Astrocyte of the spinal cord (primary cell): ENCODE results near the gene CDNF.

ENCODE experiments used
- DNase-seq: peaks from one replicate; pipeline ENCODE4 v3.0.0; 2011; ENCODE audit warnings: low read depth, low spot score
- H3K4me3 ChIP-seq: 2 replicates; pipeline ENCODE4 v1.5.1; 2011; ENCODE audit warnings: low read depth, mild to moderate bottlenecking, low read length, moderate library complexity
- CTCF ChIP-seq: IDR thresholded peaks from 2 replicates; pipeline ENCODE4 v1.5.1; 2012; ENCODE audit warnings: low read depth, mild to moderate bottlenecking, low read length, inconsistent platforms
- in situ Hi-C: cut with HindIII; loops from 2 replicates; pipeline ENCODE4 v1.10.0; 2017; ENCODE audit warnings: low sequenced_read_pairs

CDNF gene

GRCh38 chr10:14837757-14838581 lies at the start of gene CDNF, which contains the start of the genes HSPA14 and MSANTD7:
Gene CDNF, minus strand, starts transcription at chr10:14838037. Its CDS starts 91 bp downstream, at chr10:14837946.
Gene HSPA14, plus strand, starts transcription at chr10:14838306. Its CDS starts 97 bp downstream, at chr10:14838403.
Gene MSANTD7, plus strand, starts transcription at chr10:14838306. Its CDS starts 3,979 bp downstream, at chr10:14842285.
- in situ Hi-C loops, result no loop called here
- no peak for TF ChIP-seq CTCF
- H3K4me3 ChIP-seq, result peak within 1 kb of the TSS; percentile 77
- peak; percentile 100 for DNase-seq

DNA sequence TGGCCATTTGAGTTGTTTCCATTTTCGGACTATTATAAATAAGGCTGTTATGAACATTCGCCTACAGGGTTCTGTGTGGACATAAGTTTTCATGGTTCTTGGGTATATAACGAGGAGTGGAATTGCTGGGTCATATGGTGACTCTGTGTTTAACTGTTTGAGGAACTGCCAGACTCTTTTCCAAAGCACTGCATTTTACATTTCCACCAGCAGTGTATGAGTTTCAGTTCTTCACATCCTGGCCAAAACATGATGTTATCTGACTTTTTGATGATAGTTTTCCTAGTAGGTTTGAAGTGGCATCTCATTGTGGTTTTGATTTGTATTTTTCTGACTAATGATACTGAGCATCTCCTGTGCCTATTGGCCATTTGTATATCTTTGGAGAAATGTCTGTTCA lies 46.2 kb upstream of the CDNF start:
- no peak for DNase-seq
- in situ Hi-C loops, result no loop called here
- H3K4me3 ChIP-seq, result no peak overlapping the region
- TF ChIP-seq CTCF, result no peak

DNA sequence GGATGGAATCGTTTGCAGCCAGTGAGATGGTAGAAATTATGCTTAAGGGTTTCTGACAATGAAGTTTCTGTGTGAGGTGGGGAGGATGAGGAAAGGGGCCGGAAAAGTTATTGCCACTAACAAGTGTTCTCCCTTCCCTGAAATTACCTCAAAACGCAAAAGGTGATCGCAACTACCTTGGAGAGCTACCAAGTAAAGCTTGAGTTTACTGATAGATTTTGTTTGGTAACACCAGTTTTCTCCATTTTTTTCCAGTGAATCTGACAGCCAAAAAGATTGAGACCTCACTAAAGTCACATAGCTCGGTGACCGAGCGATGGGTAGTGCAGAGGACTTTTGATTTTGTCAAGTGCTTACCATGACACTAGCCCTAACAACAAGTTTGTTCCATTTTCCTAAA lies 42.4 kb upstream of the CDNF start:
- no peak for TF ChIP-seq CTCF
- no peak for DNase-seq
- in situ Hi-C loops, result no loop called here
- peak overlapping the region; percentile 64 for H3K4me3 ChIP-seq

DNA sequence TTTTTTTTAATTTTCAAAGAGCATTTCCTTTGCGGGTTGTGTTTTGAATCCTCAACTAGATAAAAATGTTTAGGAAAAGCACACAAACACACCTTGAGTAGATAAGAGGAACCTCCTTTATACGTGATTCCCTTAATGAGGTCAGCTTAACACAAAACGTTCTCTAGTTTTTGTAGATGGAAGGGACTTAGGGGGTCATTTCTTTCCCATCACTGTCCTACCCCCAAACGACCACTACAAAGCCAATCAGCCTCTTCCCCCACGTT lies 42.0 kb upstream of the CDNF start:
- in situ Hi-C loops, result no loop called here
- DNase-seq, result no peak
- TF ChIP-seq CTCF, result no peak
- peak overlapping the region; percentile 64 for H3K4me3 ChIP-seq

DNA sequence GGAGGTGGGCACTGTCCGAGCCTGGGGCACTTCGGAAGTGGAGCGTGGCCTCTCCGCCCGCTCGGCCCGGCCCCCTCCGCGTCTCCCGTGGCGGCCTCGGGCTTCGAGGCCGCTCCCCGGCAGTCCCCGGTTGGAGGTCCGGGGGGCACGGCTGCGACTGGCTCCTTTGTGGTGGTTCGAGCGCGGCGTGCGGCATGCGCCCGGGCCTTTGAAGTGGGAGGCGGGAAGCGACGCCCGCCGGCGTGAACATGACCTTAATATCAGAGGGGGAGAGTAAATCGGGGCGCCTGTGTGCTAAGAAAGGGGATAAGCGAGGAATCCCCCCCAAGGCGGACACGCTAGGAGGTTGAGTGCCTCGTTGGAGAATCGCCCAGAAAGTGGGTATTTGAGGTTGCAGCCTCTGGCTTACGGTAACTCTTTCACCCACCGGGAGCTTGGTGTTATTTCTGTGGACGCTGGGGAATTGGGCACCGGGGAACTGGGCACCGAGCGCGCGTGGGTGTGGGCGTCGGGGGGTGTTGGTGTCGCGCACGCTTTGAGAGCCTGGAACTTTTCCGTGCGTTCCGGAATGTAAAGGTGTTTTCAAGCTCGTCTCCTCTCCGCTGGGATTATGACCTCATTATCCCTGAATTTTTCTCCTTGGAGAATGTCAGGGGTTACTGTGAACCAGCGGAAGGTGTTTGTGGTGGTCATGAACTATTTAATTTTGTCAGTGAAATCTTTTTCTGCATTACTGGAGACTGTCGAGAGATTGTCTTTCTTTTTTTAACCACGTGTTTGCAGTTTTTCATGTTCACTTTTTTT lies 41.5 kb upstream of the CDNF start:
- in situ Hi-C loops, result no loop called here
- peak overlapping the region; percentile 64 for H3K4me3 ChIP-seq
- no peak for TF ChIP-seq CTCF
- no peak for DNase-seq

DNA sequence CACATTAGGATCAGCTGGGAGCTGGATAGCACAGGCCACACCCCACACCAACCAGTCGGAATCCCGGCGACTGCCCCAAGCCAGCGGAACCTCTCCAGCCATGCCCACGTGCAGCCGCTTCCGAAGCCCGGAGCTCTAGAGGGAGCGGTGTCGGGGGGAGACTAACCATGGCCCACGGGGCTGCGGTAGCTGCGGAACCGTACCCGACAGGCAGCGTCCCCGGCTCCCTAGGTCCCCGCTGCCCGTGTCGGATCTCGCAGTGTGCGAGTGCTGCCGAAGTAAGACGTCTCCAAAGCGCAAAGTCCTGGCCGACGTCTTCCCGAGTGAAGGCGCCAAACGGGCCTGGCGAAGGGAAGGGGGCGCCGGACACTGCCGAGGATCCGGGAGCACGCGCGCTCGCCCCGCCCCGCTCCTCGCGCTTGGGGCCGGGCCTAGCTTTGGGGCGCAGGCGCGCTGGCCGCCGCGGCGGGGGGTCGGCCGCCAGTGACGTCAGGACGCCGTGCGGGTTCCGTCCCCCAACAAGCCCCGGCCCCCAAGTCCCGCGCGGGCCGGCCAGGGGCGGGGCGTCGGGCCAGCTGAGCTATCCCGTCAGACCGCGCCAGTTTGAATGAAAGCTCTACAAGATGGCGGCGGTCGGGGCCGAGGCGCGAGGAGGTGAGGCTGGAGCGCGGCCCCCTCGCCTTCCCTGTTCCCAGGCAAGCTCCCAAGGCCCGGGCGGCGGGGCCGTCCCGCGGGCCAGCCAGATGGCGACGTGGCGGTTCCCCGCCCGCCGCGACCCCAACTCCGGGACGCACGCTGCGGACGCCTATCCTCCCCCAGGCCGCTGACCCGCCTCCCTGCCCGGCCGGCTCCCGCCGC lies 40.7 kb upstream of the CDNF start, which contains the start of gene SUV39H2:
Gene SUV39H2 (plus strand): TSS at position 601 of the 858 bp plus-strand sequence. CDS start 23 bp downstream, at position 624.
- H3K4me3 ChIP-seq, result peak within 1 kb of the TSS; percentile 93

More for the DNA sequence above, 40.7 kb upstream of the CDNF start, which contains the start of gene SUV39H2:
- peak; percentile 97 for DNase-seq
- TF ChIP-seq CTCF, result no peak
- in situ Hi-C loops, result no loop called here
